ENCODE data around the gene GUCY1A1. TPM values are rescaled to one million over a fixed set of nuclear protein-coding genes. Genes with fewer than 3 reads are reported as not detected.

Gene GUCY1A1
- total RNA-seq, 1 experiment from 2014 or later = 0.20 TPM

- ATAC-seq = no peak
- Mint-ChIP-seq H3K4me1 (no peaks in the 10 kb centered on the region), H3K27me3 (ENCODE audit: low read depth) (no peaks in the 10 kb centered on the region), H3K4me3 (no peak overlapping the region), H3K27ac (no peak overlapping the region), H3K36me3 (no peaks in the 10 kb centered on the region), H3K9me3 (no peaks in the 10 kb centered on the region)
- ChIA-PET POLR2A (no interaction called here), CTCF (no interaction called here)
- no peak for DNase-seq (ENCODE audit: low spot score)
- no peak for TF ChIP-seq FOXP1 (CRISPR knock-in tag; IDR thresholded peaks at IDR 0.05; ENCODE audit: borderline replicate concordance)
- TF ChIP-seq ZNF416 (CRISPR knock-in tag; IDR thresholded peaks at IDR 0.05) = no peak
- TF ChIP-seq USF2 (CRISPR knock-in tag; IDR thresholded peaks at IDR 0.05) = no peak
- no peak for TF ChIP-seq NR1H2 (CRISPR knock-in tag; IDR thresholded peaks at IDR 0.05)
- no peak for TF ChIP-seq TEAD4 (CRISPR knock-in tag; IDR thresholded peaks at IDR 0.05)
- no peak for TF ChIP-seq ZNF219 (CRISPR knock-in tag; IDR thresholded peaks at IDR 0.05; ENCODE audit: borderline replicate concordance)
- TF ChIP-seq SMAD3 (CRISPR knock-in tag; IDR thresholded peaks at IDR 0.05; ENCODE audit: borderline replicate concordance) = no peak
- TF ChIP-seq USF1 (CRISPR knock-in tag; IDR thresholded peaks at IDR 0.05) = no peak
- TF ChIP-seq EMX1 (CRISPR knock-in tag; IDR thresholded peaks at IDR 0.05) = no peak
- no peak for TF ChIP-seq ATF2 (CRISPR knock-in tag; IDR thresholded peaks at IDR 0.05; ENCODE audit: borderline replicate concordance, low read depth)
- TF ChIP-seq JUN (CRISPR knock-in tag; IDR thresholded peaks at IDR 0.05) = no peak
- no peak for TF ChIP-seq AFF4 (CRISPR knock-in tag; IDR thresholded peaks at IDR 0.05; ENCODE audit: borderline replicate concordance)
- TF ChIP-seq ESRRA (CRISPR knock-in tag; IDR thresholded peaks at IDR 0.05; ENCODE audit: borderline replicate concordance) = no peak
- TF ChIP-seq ETV6 (CRISPR knock-in tag; IDR thresholded peaks at IDR 0.05) = no peak
Observed at GRCh38 chr4:155626561-155626960, 40.1 kb upstream of the GUCY1A1 start.

GRCh38 chr4:155629183-155629825, 37.3 kb upstream of the GUCY1A1 start:
- Mint-ChIP-seq H3K27me3 (ENCODE audit: low read depth) (no peaks in the 10 kb centered on the region), H3K4me3 (no peak overlapping the region), H3K27ac (no peak overlapping the region), H3K36me3 (no peaks in the 10 kb centered on the region), H3K9me3 (peaks cover 2% of the 10 kb centered on the region; the same call in 1 of the 2 replicates), H3K4me1 (no peaks in the 10 kb centered on the region)
- ChIA-PET POLR2A (no interaction called here), CTCF (no interaction called here)
- ATAC-seq (no peak), DNase-seq (ENCODE audit: low spot score) (no peak)
- no peak for TF ChIP-seq TEAD1 (CRISPR knock-in tag; IDR thresholded peaks at IDR 0.05)
- no peak for TF ChIP-seq SMAD4 (CRISPR knock-in tag; IDR thresholded peaks at IDR 0.05)
- TF ChIP-seq ATF6 (CRISPR knock-in tag; IDR thresholded peaks at IDR 0.05) = no peak

All from WTC11 (cell line).